Spleen (tissue), 7 donors: ENCODE measurements around the gene CASP3.

ENCODE experiments used
- POLR2AphosphoS5 ChIP-seq, 3 donors: sonication (generic); formaldehyde crosslinking; IDR thresholded peaks; one replicate each; pipeline ENCODE4 v1.5.1; 2017; ENCODE audit warnings: antibody characterized with exemption in 3 of 3
- TF ChIP-seq, protein P1 (sequence below), 11 experiments: fragments of 200-600 bp in 7 of 11; fragments of 450-650 bp in 4 of 11; sonication (generic) in 4 of 11; IDR thresholded peaks in 8 of 11; conservative IDR thresholded peaks in 3 of 11; 1 replicate in 7 of 11; 2 replicates in 4 of 11; pipeline versions ENCODE4 v1.4.0 to v1.8.0; 2016 to 2021; ENCODE audit warnings: antibody characterized with exemption in 11 of 11, inconsistent platforms in 4 of 11, mild to moderate bottlenecking in 1 of 11
- donor health status: DM: no; HTN: no; CAD: no; lungs with moderate emphysema.
- donor health status: DM: no; HTN: no; CAD: no.
- donor health status: DM: no; HTN: no; CAD: no.

DNA sequence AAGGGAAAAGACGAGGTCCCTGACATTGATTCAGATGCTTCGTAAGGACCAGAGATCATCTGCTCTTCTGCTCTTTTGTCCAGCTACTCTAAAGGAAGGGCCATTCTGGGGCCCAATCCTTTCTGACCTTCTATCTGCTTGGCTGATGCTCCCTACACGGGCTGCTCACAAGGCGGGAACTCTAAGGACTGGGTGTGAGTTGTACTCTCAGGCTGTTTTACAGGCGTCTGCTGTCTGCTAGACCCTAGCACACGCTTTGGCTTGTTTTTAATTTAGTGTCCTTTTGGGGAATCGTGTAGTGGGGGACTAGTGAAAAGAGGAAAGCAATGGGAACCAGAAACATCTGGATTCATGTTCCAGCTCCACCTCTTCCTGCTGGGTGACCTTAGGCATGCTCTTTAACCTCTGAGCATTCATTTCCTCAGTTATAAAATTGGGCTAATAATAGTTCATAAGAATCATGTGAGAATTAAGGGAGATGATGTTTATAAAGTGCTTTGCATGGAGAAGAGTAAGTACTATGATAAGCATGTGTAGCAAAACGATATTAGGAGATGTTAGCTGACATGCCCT lies 53.1 kb downstream of the CASP3 start:
- TF ChIP-seq, protein P1, sequence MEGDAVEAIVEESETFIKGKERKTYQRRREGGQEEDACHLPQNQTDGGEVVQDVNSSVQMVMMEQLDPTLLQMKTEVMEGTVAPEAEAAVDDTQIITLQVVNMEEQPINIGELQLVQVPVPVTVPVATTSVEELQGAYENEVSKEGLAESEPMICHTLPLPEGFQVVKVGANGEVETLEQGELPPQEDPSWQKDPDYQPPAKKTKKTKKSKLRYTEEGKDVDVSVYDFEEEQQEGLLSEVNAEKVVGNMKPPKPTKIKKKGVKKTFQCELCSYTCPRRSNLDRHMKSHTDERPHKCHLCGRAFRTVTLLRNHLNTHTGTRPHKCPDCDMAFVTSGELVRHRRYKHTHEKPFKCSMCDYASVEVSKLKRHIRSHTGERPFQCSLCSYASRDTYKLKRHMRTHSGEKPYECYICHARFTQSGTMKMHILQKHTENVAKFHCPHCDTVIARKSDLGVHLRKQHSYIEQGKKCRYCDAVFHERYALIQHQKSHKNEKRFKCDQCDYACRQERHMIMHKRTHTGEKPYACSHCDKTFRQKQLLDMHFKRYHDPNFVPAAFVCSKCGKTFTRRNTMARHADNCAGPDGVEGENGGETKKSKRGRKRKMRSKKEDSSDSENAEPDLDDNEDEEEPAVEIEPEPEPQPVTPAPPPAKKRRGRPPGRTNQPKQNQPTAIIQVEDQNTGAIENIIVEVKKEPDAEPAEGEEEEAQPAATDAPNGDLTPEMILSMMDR (IDR thresholded peaks at IDR 0.05 in 8 of 11, conservative IDR thresholded peaks at IDR 0.05 in 3 of 11), result no peak
- peak in 1 of 3 donors; percentile 29 for TF ChIP-seq POLR2AphosphoS5 (IDR thresholded peaks at IDR 0.05)
